Right kidney (tissue), 9 donors: ENCODE results near the gene UGT1A4.

ENCODE experiments used
- DNase-seq: peaks from one replicate; pipeline ENCODE4 v3.0.0-alpha.2; 2016
- long read RNA-seq, 8 donors: transcript quantifications; one replicate each; lab custom pipeline, GENCODE V29; 2026

Gene UGT1A4
- long read RNA-seq, donor 1, result 0 reads
- long read RNA-seq, donor 2, result 0 reads
- long read RNA-seq, donor 3, result 0 reads
- long read RNA-seq, donor 4, result 0 reads
- long read RNA-seq, donor 5, result 0 reads
- long read RNA-seq, donor 6, result 0 reads
- long read RNA-seq, donor 7, result 0 reads
- long read RNA-seq, donor 8, result 0 reads

GRCh38 chr2:233718552-233718951 is at the start of gene UGT1A4:
Gene UGT1A4 (plus strand): TSS chr2:233718736. CDS start chr2:233718821, 85 bp downstream.
- no peak for DNase-seq

- DNase-seq, result no peak
These were observed 47.0 kb upstream of the UGT1A4 start, which contains the start of gene UGT1A9 for GRCh38 chr2:233671290-233672161. Gene UGT1A9 (plus strand): TSS chr2:233671898. CDS start chr2:233671935, 37 bp downstream.

- DNase-seq, result no peak
These were observed 45.6 kb upstream of the UGT1A4 start for GRCh38 chr2:233672886-233673285.

GRCh38 chr2:233673896-233674295 is 44.6 kb upstream of the UGT1A4 start:
- no peak for DNase-seq

- DNase-seq, result no peak
These were observed 44.2 kb upstream of the UGT1A4 start for GRCh38 chr2:233674314-233674713.

GRCh38 chr2:233674995-233675394 is 43.5 kb upstream of the UGT1A4 start:
- DNase-seq, result no peak

GRCh38 chr2:233676046-233676445 is 42.5 kb upstream of the UGT1A4 start:
- DNase-seq, result no peak

- no peak for DNase-seq
These were observed 39.3 kb upstream of the UGT1A4 start for GRCh38 chr2:233679196-233679595.

GRCh38 chr2:233680361-233681045 is 38.0 kb upstream of the UGT1A4 start:
- no peak for DNase-seq

- DNase-seq, result no peak
These were observed 36.9 kb upstream of the UGT1A4 start, which contains the start of gene UGT1A7 for GRCh38 chr2:233681521-233682099. Gene UGT1A7 (plus strand): TSS chr2:233681901. CDS start chr2:233681938, 37 bp downstream.

- no peak for DNase-seq
These were observed 33.9 kb upstream of the UGT1A4 start for GRCh38 chr2:233684640-233685039.

- no peak for DNase-seq
These were observed 31.6 kb upstream of the UGT1A4 start for GRCh38 chr2:233686928-233687327.

GRCh38 chr2:233688341-233688740 is 30.2 kb upstream of the UGT1A4 start:
- DNase-seq, result no peak

GRCh38 chr2:233689031-233689430 is 29.5 kb upstream of the UGT1A4 start:
- no peak for DNase-seq

GRCh38 chr2:233689501-233689900 is 29.0 kb upstream of the UGT1A4 start:
- DNase-seq, result no peak

GRCh38 chr2:233690444-233690843 is 28.1 kb upstream of the UGT1A4 start:
- no peak for DNase-seq

GRCh38 chr2:233691443-233692433 is 26.8 kb upstream of the UGT1A4 start:
- DNase-seq, result no peak

GRCh38 chr2:233692648-233693047 is 25.9 kb upstream of the UGT1A4 start, which contains the start of gene UGT1A6:
Gene UGT1A6 (plus strand): TSS chr2:233692890. CDS start chr2:233693005, 115 bp downstream.
- DNase-seq, result no peak

GRCh38 chr2:233693963-233694362 is 24.6 kb upstream of the UGT1A4 start:
- DNase-seq, result no peak

GRCh38 chr2:233698740-233699139 is 19.8 kb upstream of the UGT1A4 start:
- DNase-seq, result no peak

GRCh38 chr2:233699424-233700027 is 19.0 kb upstream of the UGT1A4 start:
- no peak for DNase-seq
